Keratinocyte (primary cell): ENCODE data around the gene CNTROB. TPM values are rescaled to one million over a fixed set of nuclear protein-coding genes. Genes with fewer than 3 reads are reported as not detected.

Source experiments
- DNase-seq: peaks from one replicate; pipeline ENCODE4 v3.0.0-alpha.2; 2011; ENCODE audit warnings: low read depth, missing footprints, low spot score
- FAIRE-seq: peaks from 2 replicates; lab custom pipeline; 2011; peaks lifted over from hg19 to GRCh38; lab: Jason Lieb, UNC
- H2AFZ ChIP-seq: 2 replicates; pipeline ENCODE4 v1.6.0; 2012; ENCODE audit warnings: low read length, control low read depth, inconsistent platforms; ENCODE audit not compliant: control insufficient read depth
- H3K27ac ChIP-seq: 2 replicates; pipeline ENCODE4 v1.5.1; 2011; ENCODE audit warnings: low read length; ENCODE audit not compliant: control insufficient read depth, insufficient read depth
- H3K27me3 ChIP-seq: 3 replicates; pipeline ENCODE4 v1.6.0; 2011; ENCODE audit warnings: low read length; ENCODE audit not compliant: control insufficient read depth, insufficient read depth; ENCODE audit errors: extremely low read depth
- H3K36me3 ChIP-seq, 2 experiments: 2 replicates in 1 of 2; 3 replicates in 1 of 2; pipeline ENCODE4 v1.5.1; 2011; ENCODE audit warnings: low read length in 2 of 2, mild to moderate bottlenecking in 1 of 2; ENCODE audit not compliant: control insufficient read depth in 2 of 2, insufficient read depth in 2 of 2; ENCODE audit errors: extremely low read depth in 1 of 2
- H3K4me1 ChIP-seq: 3 replicates; pipeline ENCODE4 v1.5.1; 2011; ENCODE audit warnings: low read length; ENCODE audit not compliant: control insufficient read depth, insufficient read depth; ENCODE audit errors: extremely low read depth
- H3K4me2 ChIP-seq: 3 replicates; pipeline ENCODE4 v1.6.0; 2011; ENCODE audit warnings: low read depth, low read length; ENCODE audit not compliant: control insufficient read depth, insufficient read depth; ENCODE audit errors: extremely low read depth
- H3K4me3 ChIP-seq, 3 experiments: fragments of 200-600 bp in 1 of 3; sonication (generic) in 1 of 3; 2 replicates in 2 of 3; 3 replicates in 1 of 3; pipeline ENCODE4 v1.5.1; 2011 to 2016; ENCODE audit warnings: low read length in 3 of 3, mild to moderate bottlenecking in 3 of 3, control low read depth in 2 of 3, inconsistent platforms in 1 of 3, low read depth in 1 of 3, mixed read lengths in 1 of 3, mixed run types in 1 of 3, moderate library complexity in 1 of 3; ENCODE audit not compliant: control insufficient read depth in 2 of 3, insufficient read depth in 2 of 3; ENCODE audit errors: extremely low read depth in 1 of 3
- H3K79me2 ChIP-seq: 2 replicates; pipeline ENCODE4 v1.6.0; 2012; ENCODE audit warnings: low read length; ENCODE audit not compliant: control insufficient read depth, insufficient read depth
- H3K9ac ChIP-seq: 3 replicates; pipeline ENCODE4 v1.6.0; 2011; ENCODE audit warnings: low read length; ENCODE audit not compliant: control insufficient read depth, insufficient read depth; ENCODE audit errors: extremely low read depth
- H3K9me1 ChIP-seq: 3 replicates; pipeline ENCODE4 v1.6.0; 2011; ENCODE audit warnings: low read length; ENCODE audit not compliant: control insufficient read depth, insufficient read depth; ENCODE audit errors: extremely low read depth
- H3K9me3 ChIP-seq: 2 replicates; pipeline ENCODE4 v1.5.1; 2012; ENCODE audit warnings: low read depth, low read length; ENCODE audit not compliant: control insufficient read depth
- H4K20me1 ChIP-seq: 3 replicates; pipeline ENCODE4 v1.6.0; 2011; ENCODE audit warnings: low read length; ENCODE audit not compliant: control insufficient read depth, insufficient read depth; ENCODE audit errors: extremely low read depth
- CTCF ChIP-seq, 3 experiments: IDR thresholded peaks in 1 of 3; conservative IDR thresholded peaks in 1 of 3; optimal IDR thresholded peaks in 1 of 3; 2 replicates in 2 of 3; 3 replicates in 1 of 3; pipeline versions ENCODE3 to v1.5.1; 2011; ENCODE audit warnings: low read length in 3 of 3, mild to moderate bottlenecking in 3 of 3, moderate library complexity in 2 of 3, control low read depth in 1 of 3, inconsistent platforms in 1 of 3; ENCODE audit not compliant: insufficient read depth in 2 of 3; ENCODE audit errors: extremely low read depth in 1 of 3
- EZH2 ChIP-seq: IDR thresholded peaks from one replicate; pipeline ENCODE4 v1.6.1; 2012; ENCODE audit warnings: inconsistent platforms, mild to moderate bottlenecking, low read length, moderate library complexity
- dilution Hi-C: fragments of 300-500 bp; cut with MboI; formaldehyde crosslinking; loops from one replicate; pipeline ENCODE4 v1.7.0; 2020; ENCODE audit warnings: low sequenced_read_pairs; ENCODE audit not compliant: extremely low pct_ligation_motif_present
- polyA plus RNA-seq, 5 experiments: library from polyadenylated mRNA; depleted of rRNA in 3 of 5; stranded (reverse) in 3 of 5; stranded (forward) in 1 of 5; unstranded in 1 of 5; fragments of >200 nt; gene quantifications; 1 replicate in 1 of 5; 2 replicates in 3 of 5; 3 replicates in 1 of 5; pipeline versions ENCODE4 v1.2.1 to v1.2.3, GENCODE V29; 2011 to 2012; ENCODE audit warnings: missing spikeins in 2 of 5, low read depth in 1 of 5, low replicate concordance in 1 of 5

Gene CNTROB
- polyA plus RNA-seq, 1 donor (not counting 4 experiments of a cell fraction or from before 2014, with no cell fraction given) = 17.4 TPM

GRCh38 chr17:7946441-7946840, 14.4 kb downstream of the CNTROB start:
- FAIRE-seq = no peak

GRCh38 chr17:7947651-7948050, 15.6 kb downstream of the CNTROB start:
- Histone ChIP-seq H3K27me3 (no peaks in the 10 kb centered on the region), H3K4me1 (no peaks in the 10 kb centered on the region), H3K36me3 (peaks cover 29 to 40% of the 10 kb centered on the region in 2 experiments), H4K20me1 (no peaks in the 10 kb centered on the region), H3K27ac (no peak overlapping the region), H3K4me3 (no peak overlapping the region), H3K4me2 (no peak overlapping the region), H3K9ac (no peak overlapping the region), H3K9me3 (no peaks in the 10 kb centered on the region), H3K9me1 (no peaks in the 10 kb centered on the region), H2AFZ (no peak overlapping the region), H3K79me2 (no peaks in the 10 kb centered on the region)
- no peak for TF ChIP-seq CTCF (optimal IDR thresholded peaks at IDR 0.05 in 1 of 3, IDR thresholded peaks at IDR 0.05 in 1 of 3, conservative IDR thresholded peaks at IDR 0.05 in 1 of 3; ENCODE audit: extremely low read depth in 1 of 3, insufficient read depth in 2 of 3, low read length in 3 of 3)
- TF ChIP-seq EZH2 = no peak
- dilution Hi-C loops = no loop called here
- no peak for FAIRE-seq
- no peak for DNase-seq

More at GRCh38 chr17:7946441-7946840, 14.4 kb downstream of the CNTROB start:
- H3K4me1 ChIP-seq = no peaks in the 10 kb centered on the region
- H2AFZ ChIP-seq = no peak overlapping the region
- no peak overlapping the region for H3K9ac ChIP-seq
- H3K4me3 ChIP-seq = no peak overlapping the region
- H3K4me2 ChIP-seq = no peak overlapping the region
- no peaks in the 10 kb centered on the region for H3K9me1 ChIP-seq
- DNase-seq = no peak
- no peaks in the 10 kb centered on the region for H3K27me3 ChIP-seq
- no peaks in the 10 kb centered on the region for H3K79me2 ChIP-seq
- H3K36me3 ChIP-seq = peaks cover 29 to 40% of the 10 kb centered on the region in 2 experiments
- H4K20me1 ChIP-seq = no peaks in the 10 kb centered on the region
- TF ChIP-seq EZH2 (no peak), CTCF (optimal IDR thresholded peaks at IDR 0.05 in 1 of 3, IDR thresholded peaks at IDR 0.05 in 1 of 3, conservative IDR thresholded peaks at IDR 0.05 in 1 of 3; ENCODE audit: extremely low read depth in 1 of 3, insufficient read depth in 2 of 3, low read length in 3 of 3) (no peak)
- dilution Hi-C loops = no loop called here
- H3K9me3 ChIP-seq = no peaks in the 10 kb centered on the region
- no peak overlapping the region for H3K27ac ChIP-seq
